Sigmoid colon (tissue), 7 donors: ENCODE results near the gene GRM1. TPM values are rescaled to one million over a fixed set of nuclear protein-coding genes. Genes with fewer than 3 reads are reported as not detected.
"Not testable (repeated sequence)": the region's sequence is repeated elsewhere in the genome, so short reads cannot be mapped to it uniquely, and the experiment has no call there.

Experiments used
- DNase-seq: peaks from one replicate; pipeline ENCODE4 v3.0.0-alpha.2; 2019
- H3K27ac ChIP-seq, 4 donors: fragments of 200-600 bp; sonication (generic); one replicate each; pipeline ENCODE4 v1.5.1; 2016 to 2019; ENCODE audit warnings: mild to moderate bottlenecking in 1 of 4
- H3K27me3 ChIP-seq, 3 donors: fragments of 200-600 bp; sonication (generic); one replicate each; pipeline ENCODE4 v1.5.1; 2019; ENCODE audit warnings: mild to moderate bottlenecking in 1 of 3
- H3K36me3 ChIP-seq, 4 donors: fragments of 200-600 bp; sonication (generic); one replicate each; pipeline ENCODE4 v1.5.1; 2016 to 2019
- H3K4me1 ChIP-seq, 4 donors: fragments of 200-600 bp; sonication (generic); one replicate each; pipeline ENCODE4 v1.5.1; 2017 to 2019
- H3K4me3 ChIP-seq, 4 donors: fragments of 200-600 bp; sonication (generic); one replicate each; pipeline ENCODE4 v1.5.1; 2017 to 2019; ENCODE audit warnings: mild to moderate bottlenecking in 2 of 4, moderate library complexity in 1 of 4
- H3K9me3 ChIP-seq, 4 donors: fragments of 200-600 bp in 3 of 4; sonication (generic) in 3 of 4; one replicate each; pipeline versions ENCODE4 v1.5.1 to v1.6.1; 2013 to 2019
- EP300 ChIP-seq, 4 donors: sonication (generic); formaldehyde crosslinking; IDR thresholded peaks; one replicate each; pipeline ENCODE4 v1.6.1; 2017; ENCODE audit warnings: antibody characterized with exemption in 4 of 4
- POLR2A ChIP-seq, 2 donors: fragments of 450-650 bp; IDR thresholded peaks; one replicate each; pipeline ENCODE4 v1.6.1; 2016; ENCODE audit warnings: antibody characterized with exemption in 2 of 2, mild to moderate bottlenecking in 2 of 2, moderate library complexity in 2 of 2
- POLR2AphosphoS5 ChIP-seq, 4 donors: sonication (generic); formaldehyde crosslinking; IDR thresholded peaks; one replicate each; pipeline ENCODE4 v1.6.1; 2017; ENCODE audit warnings: antibody characterized with exemption in 4 of 4
- WGBS, 2 donors: extraction: QIAGEN DNeasy Blood & Tissue Kit; methylation state at CpG; one replicate each; pipeline ENCODE4 v1.1.7; 2013; 5-methylcytosine and 5-hydroxymethylcytosine counted together
- intact Hi-C: fragments of 100-400 bp; cut with DNase I; formaldehyde crosslinking; loops from one replicate; pipeline ENCODE4 v1.15.1; 2023
- polyA plus RNA-seq, 3 donors: library from polyadenylated mRNA; stranded (reverse); fragments of 200-250 nt; gene quantifications; one replicate each; pipeline ENCODE4 v1.2.3, GENCODE V29; 2013
- total RNA-seq, 4 donors: library from RNA; depleted of rRNA; stranded (reverse); fragments of >200 nt; gene quantifications; one replicate each; pipeline ENCODE4 v1.1.0, GENCODE V29; 2016
- TF ChIP-seq, protein P1 (sequence below), 4 experiments: fragments of 450-650 bp in 3 of 4; fragments of 200-600 bp in 1 of 4; IDR thresholded peaks; one replicate each; pipeline ENCODE4 v1.5.1; 2016 to 2019; ENCODE audit warnings: antibody characterized with exemption in 4 of 4, mild to moderate bottlenecking in 3 of 4, moderate library complexity in 2 of 4
- donor health status: healthy with polysubstance abuse.
- donor health status: Bipolar disorder and iron deficiency.
- donor health status: healthy.

GRM1 gene
- total and polyA plus RNA-seq, 7 donors = under 0.01 to 0.36 (median 0.03) TPM; not detected in 4

DNA sequence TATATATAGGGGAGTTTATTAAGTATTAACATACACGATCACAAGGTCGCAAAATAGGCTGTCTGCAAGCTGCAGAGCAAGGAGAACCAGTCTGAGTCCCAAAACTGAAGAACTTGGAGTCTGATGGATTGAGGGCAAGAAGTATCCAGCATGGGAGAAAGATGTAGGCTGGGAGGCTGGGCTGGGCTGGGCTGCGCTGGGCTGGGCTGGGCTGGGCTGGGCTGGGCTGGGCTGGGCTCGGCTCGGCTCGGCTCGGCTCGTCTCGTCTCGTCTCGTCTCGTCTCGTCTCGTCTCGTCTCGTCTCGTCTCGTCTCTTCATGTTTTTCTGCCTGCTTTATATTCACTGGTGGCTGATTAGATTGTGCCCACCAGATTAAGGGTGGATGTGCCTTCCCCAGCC is 238.6 kb downstream of the GRM1 start:
- 93 to 95% methylated on average over 18 of the region's 18 CpGs for WGBS, 2 donors
- intact Hi-C loops = no loop called here
- DNase-seq = no peak
- H3K4me3 ChIP-seq = no peak overlapping the region
- TF ChIP-seq, protein P1, sequence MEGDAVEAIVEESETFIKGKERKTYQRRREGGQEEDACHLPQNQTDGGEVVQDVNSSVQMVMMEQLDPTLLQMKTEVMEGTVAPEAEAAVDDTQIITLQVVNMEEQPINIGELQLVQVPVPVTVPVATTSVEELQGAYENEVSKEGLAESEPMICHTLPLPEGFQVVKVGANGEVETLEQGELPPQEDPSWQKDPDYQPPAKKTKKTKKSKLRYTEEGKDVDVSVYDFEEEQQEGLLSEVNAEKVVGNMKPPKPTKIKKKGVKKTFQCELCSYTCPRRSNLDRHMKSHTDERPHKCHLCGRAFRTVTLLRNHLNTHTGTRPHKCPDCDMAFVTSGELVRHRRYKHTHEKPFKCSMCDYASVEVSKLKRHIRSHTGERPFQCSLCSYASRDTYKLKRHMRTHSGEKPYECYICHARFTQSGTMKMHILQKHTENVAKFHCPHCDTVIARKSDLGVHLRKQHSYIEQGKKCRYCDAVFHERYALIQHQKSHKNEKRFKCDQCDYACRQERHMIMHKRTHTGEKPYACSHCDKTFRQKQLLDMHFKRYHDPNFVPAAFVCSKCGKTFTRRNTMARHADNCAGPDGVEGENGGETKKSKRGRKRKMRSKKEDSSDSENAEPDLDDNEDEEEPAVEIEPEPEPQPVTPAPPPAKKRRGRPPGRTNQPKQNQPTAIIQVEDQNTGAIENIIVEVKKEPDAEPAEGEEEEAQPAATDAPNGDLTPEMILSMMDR (IDR thresholded peaks at IDR 0.05) = no peak
- TF ChIP-seq POLR2A (IDR thresholded peaks at IDR 0.05) (no peak), EP300 (IDR thresholded peaks at IDR 0.05) (no peak), POLR2AphosphoS5 (IDR thresholded peaks at IDR 0.05) (no peak)
- H3K27ac ChIP-seq = no peak overlapping the region
- H3K36me3 ChIP-seq = no peaks in the 10 kb centered on the region
- H3K27me3 ChIP-seq = no peaks in the 10 kb centered on the region
- H3K9me3 ChIP-seq = no peaks in the 10 kb centered on the region
- H3K4me1 ChIP-seq = no peaks in the 10 kb centered on the region

DNA sequence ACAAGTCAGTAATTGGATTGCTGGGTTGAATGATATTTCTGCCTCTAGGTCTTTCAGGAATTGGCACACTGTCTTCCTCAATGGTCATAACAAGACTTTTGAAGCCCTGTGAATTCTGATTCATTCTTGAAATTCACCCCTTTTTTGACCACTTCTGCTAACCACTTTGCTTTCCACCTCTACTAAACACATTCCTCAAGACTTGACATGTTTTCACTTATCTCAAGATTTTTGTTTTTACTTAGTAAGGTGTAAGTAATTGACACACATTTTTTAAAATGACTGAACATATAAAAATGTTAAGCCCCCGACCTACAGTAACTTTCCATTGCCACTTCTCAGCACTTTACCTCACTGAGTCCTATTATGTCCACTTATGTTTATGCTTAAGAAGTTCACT is 239.1 kb downstream of the GRM1 start:
- DNase-seq = no peak
- H3K4me1 ChIP-seq = no peaks in the 10 kb centered on the region
- no peak overlapping the region for H3K4me3 ChIP-seq
- H3K36me3 ChIP-seq = no peaks in the 10 kb centered on the region
- TF ChIP-seq EP300 (IDR thresholded peaks at IDR 0.05) (no peak), POLR2A (IDR thresholded peaks at IDR 0.05) (no peak), POLR2AphosphoS5 (IDR thresholded peaks at IDR 0.05) (no peak)
- TF ChIP-seq, protein P1 (IDR thresholded peaks at IDR 0.05) = no peak
- H3K9me3 ChIP-seq = no peaks in the 10 kb centered on the region
- 59 to 70% methylated on average over 1 of the region's 1 CpG for WGBS, 2 donors
- H3K27me3 ChIP-seq = no peaks in the 10 kb centered on the region
- intact Hi-C loops = no loop called here
- H3K27ac ChIP-seq = no peak overlapping the region

DNA sequence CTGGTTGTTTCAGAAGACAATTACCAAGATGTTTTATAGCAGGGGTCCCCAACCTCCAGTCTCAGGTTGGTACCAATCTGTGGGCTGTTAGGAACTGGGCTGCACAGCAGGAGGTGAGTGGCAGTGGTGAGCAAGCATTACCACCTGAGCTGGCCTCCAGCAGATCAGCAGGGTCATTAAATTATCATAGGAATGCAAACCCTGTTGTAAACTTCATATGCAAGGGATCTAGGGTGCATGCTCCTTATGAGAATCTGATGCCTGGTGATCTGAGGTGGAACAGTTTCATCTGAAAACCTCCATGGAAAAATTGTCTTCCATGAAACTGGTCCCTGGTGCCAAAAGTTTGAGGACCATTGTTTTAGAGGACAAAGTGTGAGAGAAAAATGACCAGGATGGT is 240.6 kb downstream of the GRM1 start:
- TF ChIP-seq EP300 (IDR thresholded peaks at IDR 0.05) (no peak), POLR2AphosphoS5 (IDR thresholded peaks at IDR 0.05) (no peak), POLR2A (IDR thresholded peaks at IDR 0.05) (no peak)
- TF ChIP-seq, protein P1 (IDR thresholded peaks at IDR 0.05) = no peak
- no peaks in the 10 kb centered on the region for H3K4me1 ChIP-seq
- no peak overlapping the region for H3K4me3 ChIP-seq
- H3K9me3 ChIP-seq = no peaks in the 10 kb centered on the region
- no peak overlapping the region for H3K27ac ChIP-seq
- H3K27me3 ChIP-seq = no peaks in the 10 kb centered on the region
- intact Hi-C loops = no loop called here
- DNase-seq = no peak
- H3K36me3 ChIP-seq = no peaks in the 10 kb centered on the region

DNA sequence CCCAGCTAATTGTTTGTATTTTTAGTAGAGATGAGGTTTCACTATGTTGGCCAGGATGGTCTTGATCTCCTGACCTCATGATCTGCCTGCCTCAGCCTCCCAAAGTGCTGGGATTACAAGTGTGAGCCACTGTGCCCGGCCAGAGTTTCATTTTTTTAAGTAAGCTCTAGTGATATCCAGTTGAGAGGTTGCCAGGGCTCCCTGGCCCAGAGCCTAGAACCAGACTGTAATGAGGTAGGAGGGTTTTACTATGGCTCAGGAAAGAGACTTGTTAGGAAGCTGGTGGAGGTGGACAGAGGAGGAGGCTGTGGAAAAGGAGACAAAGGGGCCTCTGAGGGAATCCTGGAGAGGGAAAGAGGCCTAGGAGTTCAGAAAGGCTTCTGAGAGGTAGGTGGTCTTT is 242.3 kb downstream of the GRM1 start:
- DNase-seq, H3K4me1 ChIP-seq, H3K27ac ChIP-seq, intact Hi-C loops, H3K9me3 ChIP-seq, H3K27me3 ChIP-seq, H3K36me3 ChIP-seq, H3K4me3 ChIP-seq: not testable (repeated sequence)
- WGBS, 2 donors = 7 to 56% methylated on average over 1 of the region's 1 CpG

DNA sequence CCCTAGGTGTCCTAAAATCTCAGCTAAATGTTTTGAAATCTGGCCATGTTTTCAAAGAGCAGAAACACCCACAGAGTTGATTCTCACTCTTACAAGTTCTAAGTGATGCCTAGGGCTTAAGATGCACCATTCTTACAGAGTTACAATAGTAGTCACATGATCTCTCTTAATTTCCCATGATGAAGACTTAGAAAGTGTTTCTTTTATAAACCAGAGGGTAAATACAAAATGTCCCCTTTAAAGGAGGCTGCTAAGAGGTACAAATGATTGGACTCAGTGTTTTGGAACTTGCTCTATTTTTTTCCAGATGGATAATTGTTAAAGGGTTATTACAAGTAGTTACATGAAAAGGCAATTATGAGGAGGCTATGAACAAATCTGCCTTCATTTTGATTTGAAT is 244.6 kb downstream of the GRM1 start:
- no peak for DNase-seq
- H3K27ac ChIP-seq = no peak overlapping the region
- H3K27me3 ChIP-seq = no peaks in the 10 kb centered on the region
- H3K36me3 ChIP-seq = no peaks in the 10 kb centered on the region
- H3K4me3 ChIP-seq = no peak overlapping the region
- H3K9me3 ChIP-seq = no peaks in the 10 kb centered on the region
- intact Hi-C loops = no loop called here
- TF ChIP-seq EP300 (IDR thresholded peaks at IDR 0.05) (no peak), POLR2AphosphoS5 (IDR thresholded peaks at IDR 0.05) (no peak), POLR2A (IDR thresholded peaks at IDR 0.05) (no peak)
- TF ChIP-seq, protein P1 (IDR thresholded peaks at IDR 0.05) = no peak
- no peaks in the 10 kb centered on the region for H3K4me1 ChIP-seq
